GM13977 (cell line): ENCODE results near the gene ACTR10.
A peak's percentile ranks its signal among the peaks of the same experiment; 100 is the strongest.

ENCODE experiments used
- DNase-seq: peaks from one replicate; pipeline ENCODE4 v3.0.0; 2012; ENCODE audit warnings: low spot score
- in situ Hi-C: fragments of 300-500 bp; cut with MboI; formaldehyde crosslinking; loops from one replicate; pipeline ENCODE4 v1.12.0; 2022; ENCODE audit warnings: low sequenced_read_pairs, low pct_unique_long_range_greater_than_20kb, mixed read lengths, inconsistent platforms; ENCODE audit not compliant: unreplicated experiment
- TF ChIP-seq, protein P1 (sequence below): IDR thresholded peaks from 2 replicates; pipeline ENCODE4 v1.5.1; 2012; ENCODE audit warnings: mild to moderate bottlenecking, control low read depth; ENCODE audit not compliant: insufficient read depth; ENCODE audit errors: extremely low read depth, missing control alignments

The ACTR10 gene

DNA sequence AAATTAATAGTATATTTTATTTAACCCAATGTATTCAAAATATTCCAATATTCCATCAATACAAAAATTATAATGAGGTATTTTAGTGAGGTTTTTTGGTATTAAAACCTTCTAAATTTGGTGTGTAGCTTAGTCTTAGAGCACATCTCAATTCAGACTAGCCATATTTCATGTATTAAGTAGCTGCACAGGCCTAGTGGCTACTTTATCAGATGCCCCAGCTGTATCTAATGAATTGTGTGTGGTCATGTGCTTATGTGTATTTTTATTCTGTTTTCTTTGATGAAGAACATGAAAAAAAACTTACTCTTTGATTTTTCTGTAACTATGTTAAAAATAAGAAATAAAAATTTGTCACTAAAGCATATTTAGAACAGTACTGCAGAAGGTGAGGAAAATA, 13.2 kb downstream of the ACTR10 start:
- DNase-seq: no peak
- in situ Hi-C loops: no loop called here
- TF ChIP-seq, protein P1, sequence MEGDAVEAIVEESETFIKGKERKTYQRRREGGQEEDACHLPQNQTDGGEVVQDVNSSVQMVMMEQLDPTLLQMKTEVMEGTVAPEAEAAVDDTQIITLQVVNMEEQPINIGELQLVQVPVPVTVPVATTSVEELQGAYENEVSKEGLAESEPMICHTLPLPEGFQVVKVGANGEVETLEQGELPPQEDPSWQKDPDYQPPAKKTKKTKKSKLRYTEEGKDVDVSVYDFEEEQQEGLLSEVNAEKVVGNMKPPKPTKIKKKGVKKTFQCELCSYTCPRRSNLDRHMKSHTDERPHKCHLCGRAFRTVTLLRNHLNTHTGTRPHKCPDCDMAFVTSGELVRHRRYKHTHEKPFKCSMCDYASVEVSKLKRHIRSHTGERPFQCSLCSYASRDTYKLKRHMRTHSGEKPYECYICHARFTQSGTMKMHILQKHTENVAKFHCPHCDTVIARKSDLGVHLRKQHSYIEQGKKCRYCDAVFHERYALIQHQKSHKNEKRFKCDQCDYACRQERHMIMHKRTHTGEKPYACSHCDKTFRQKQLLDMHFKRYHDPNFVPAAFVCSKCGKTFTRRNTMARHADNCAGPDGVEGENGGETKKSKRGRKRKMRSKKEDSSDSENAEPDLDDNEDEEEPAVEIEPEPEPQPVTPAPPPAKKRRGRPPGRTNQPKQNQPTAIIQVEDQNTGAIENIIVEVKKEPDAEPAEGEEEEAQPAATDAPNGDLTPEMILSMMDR: no peak

DNA sequence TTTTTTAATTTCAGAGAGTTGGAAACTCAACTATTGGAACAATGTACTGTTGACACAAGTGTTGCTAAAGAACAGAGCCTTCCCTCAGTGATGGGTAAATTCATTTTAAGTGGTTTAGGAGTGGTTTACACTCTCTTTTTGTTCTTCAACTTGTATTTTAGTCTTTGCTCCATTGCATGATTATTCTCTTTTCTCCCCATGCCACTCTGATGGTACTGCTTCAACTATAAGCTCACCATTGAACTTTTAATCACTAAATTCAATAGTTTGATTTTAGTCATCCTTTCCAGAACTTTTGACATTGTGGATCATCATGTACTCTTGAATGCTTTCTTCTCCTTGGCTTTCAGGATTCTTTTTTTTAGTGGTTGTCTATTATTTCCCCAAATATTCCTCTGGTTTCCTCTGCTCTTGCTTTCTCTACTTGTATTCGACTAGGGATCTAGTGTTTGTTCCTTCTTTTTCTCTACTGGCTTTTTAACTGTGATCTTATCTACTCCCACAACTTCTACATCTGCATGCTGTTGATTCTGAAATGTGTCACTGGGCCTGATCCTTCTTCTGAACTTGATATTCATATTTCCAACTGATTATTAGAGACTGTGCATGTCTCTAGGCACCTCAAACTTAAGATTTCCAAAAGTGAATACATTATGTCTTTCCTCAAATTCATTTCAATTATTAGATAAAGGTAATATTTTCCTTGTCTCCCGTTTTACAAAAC, 15.4 kb downstream of the ACTR10 start:
- TF ChIP-seq, protein P1: no peak
- no peak for DNase-seq
- in situ Hi-C loops: no loop called here

DNA sequence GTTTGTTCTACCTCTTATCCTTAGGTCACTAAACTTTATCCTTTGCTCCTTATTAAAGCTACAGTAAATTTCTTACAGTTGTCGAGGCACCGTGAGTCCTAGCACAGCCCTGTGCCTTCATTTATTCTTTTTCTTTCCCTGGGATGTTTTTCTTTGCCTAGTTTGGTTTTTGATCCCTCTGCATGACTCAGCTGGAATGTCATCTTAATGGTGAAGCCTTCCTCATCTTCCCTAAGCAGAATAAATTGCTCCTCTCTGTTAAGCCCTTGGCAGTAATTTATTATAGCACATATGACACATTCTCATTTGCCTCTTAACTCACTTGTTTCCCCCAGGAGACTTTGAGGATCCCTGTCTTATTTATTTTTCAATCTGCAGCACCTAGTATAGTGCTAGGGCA, 16.6 kb downstream of the ACTR10 start:
- in situ Hi-C loops: no loop called here
- TF ChIP-seq, protein P1: no peak
- no peak for DNase-seq

DNA sequence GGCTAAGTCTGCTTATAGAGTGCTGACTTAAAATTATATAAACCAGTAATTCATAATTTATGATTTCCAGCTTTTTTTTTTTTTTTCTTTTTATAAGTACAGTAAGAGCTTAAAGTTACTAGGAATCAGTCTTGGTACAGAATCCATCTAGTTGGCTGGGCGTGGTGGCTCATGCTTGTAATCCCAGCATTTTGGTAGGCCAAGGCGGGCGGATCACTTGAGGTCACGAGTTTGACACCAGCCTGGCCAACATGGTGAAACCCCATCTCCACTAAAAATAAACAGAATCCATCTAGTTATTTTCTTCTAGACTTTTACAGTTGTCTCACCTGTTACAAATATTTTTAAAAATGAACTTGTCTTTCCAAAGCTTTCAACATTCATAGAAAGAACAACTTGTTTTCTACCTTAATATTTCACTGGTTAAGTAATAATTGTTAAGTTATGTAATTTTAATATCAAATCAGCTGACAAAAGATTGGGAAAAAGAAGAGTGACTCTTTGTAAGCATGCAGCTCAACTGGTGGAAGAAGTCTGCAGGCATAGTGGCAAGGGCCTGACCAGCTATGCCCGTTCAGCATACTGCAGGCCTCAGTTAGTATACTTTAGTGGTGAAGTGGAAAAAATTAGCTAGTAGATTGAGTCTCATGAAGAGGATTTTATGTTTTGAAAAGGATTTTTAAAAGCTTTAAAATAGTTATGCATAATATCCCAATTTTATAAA, 27.3 kb downstream of the ACTR10 start:
- no peak for DNase-seq
- in situ Hi-C loops: no loop called here
- TF ChIP-seq, protein P1: no peak

DNA sequence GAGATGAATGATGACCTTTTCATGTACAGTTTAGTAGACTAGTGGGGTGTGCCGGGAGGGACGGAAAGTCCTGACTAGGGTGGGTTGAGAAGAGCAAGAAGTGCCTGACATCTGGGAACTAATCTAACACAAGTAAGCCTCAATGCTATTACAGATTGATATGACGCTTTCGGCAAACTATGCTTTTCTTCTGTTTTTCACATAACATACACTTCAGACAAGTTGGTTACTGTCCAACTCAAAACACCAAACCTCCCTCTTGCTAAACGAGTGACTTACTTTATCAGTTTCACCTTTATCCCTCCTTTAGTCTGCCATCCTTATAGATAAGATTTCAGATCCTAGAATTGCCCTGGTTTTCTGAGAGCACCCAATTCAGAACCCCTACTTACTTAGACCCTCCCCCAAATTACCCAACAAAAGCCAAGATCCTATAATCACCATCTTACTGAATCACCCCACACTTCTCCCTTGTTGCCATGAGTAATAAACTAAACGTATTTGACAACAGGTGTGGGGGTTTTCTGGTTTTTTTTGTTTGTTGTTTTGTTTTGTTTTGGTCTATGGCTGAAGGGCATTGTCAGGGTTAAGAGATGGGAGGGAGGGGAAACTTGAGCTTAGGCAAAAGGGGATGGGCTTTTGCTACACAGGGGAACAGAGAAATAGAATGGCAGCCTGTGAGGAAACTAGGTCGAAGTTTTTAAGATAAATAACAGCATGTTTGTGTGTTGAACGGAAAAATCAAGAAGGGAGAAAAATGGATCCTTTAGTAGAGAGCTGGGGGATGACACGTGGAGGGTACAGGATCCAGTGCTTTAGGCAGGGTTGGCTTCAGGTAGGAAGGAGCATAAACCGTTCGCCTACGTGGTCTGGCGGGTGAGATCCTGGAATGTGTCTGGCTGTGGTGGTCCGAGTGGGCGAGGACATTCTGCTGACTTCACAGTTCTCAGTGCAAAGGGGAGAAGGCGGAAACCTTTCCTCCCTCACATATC, 38.6 kb downstream of the ACTR10 start:
- DNase-seq: no peak
- in situ Hi-C loops: no loop called here
- TF ChIP-seq, protein P1: no peak

DNA sequence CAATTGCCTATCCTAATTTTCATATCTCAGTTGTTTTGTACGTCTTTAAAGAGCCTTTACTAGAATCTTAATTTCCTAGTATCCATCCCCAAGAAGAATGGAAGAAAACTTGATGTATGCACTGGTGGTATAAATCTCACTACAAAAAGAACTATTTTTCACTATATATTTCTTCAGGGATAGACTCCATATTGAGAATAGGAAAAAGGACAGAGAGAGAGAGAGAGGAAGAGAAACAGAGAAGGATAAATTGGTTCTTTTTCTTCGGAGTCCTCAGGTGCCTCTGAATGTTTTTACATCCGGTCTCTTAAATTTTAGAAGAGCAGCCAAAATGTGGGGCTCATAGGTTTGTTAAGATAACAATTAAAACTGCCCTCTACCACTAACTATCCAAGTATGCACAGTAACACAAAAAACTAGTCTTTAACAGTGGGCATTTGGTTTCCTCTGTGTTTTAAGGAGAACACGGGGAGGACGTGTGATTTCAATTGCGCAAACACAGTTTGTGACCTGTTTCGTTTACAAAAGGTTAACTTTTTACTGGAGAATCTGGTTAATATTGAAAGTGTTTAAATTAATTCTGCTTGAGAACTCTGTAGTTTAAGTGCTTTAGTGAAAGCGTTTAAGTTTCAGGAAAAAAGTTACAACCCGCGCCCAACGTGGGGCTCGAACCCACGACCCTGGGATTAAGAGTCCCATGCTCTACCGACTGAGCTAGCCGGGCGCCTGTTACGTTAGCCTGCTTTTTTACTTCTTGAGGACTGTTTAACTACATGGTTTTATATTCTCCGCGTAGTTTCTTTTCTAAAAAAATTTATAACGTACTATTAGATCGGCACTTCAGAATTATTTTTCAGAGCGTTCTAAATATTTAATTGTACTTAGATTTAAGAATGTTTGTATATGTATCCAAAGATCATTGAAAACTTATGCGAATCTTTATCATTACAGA, 39.6 kb downstream of the ACTR10 start:
- peak; percentile 28 for DNase-seq
- TF ChIP-seq, protein P1: no peak
- in situ Hi-C loops: no loop called here
